OCI-LY7 (cell line): Measurements from ENCODE around the gene ZNF420.
"Not testable (repeated sequence)": the region's sequence is repeated elsewhere in the genome, so short reads cannot be mapped to it uniquely, and the experiment has no call there.

Experiments
- CTCF ChIP-seq: fragments of 200-600 bp; sonication (generic); conservative IDR thresholded peaks from 2 replicates; pipeline ENCODE4 v1.5.1; 2014; ENCODE audit warnings: mild to moderate bottlenecking, antibody characterized with exemption, low read length, moderate library complexity, mixed read lengths
- EZH2phosphoT487 ChIP-seq: fragments of 200-600 bp; sonication (generic); IDR thresholded peaks from 2 replicates; pipeline ENCODE4 v1.6.1; 2018; ENCODE audit warnings: low read depth, borderline replicate concordance, mild to moderate bottlenecking, mixed run types, antibody characterized with exemption, low read length, moderate library complexity, mixed read lengths

DNA sequence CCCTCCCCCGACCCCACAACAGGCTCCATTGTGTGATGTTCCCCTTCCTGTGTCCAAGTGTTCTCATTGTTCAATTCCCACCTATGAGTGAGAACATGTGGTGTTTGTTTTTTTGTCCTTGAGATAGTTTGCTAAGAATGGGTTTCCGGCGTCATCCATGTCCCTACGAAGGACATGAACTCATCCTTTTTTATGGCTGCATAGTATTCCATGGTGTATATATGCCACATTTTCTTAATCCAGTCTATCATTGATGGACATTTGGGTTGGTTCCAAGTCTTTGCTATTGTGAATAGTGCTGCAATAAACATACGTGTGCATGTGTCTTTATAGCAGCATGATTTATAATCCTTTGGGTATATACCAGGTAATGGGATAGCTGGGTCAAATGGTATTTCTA is 25.9 kb downstream of the ZNF420 start:
- TF ChIP-seq CTCF, EZH2phosphoT487: not testable (repeated sequence)
